Measurements from ENCODE around the gene C19orf73.
"Not testable (repeated sequence)": the region's sequence is repeated elsewhere in the genome, so short reads cannot be mapped to it uniquely, and the experiment has no call there.

C19orf73 gene

GRCh38 chr19:49148784-49149651, 30.1 kb upstream of the C19orf73 start:
- DNase-seq = peak; percentile 82

GRCh38 chr19:49148044-49148682, 29.2 kb upstream of the C19orf73 start:
- no peak for DNase-seq

GRCh38 chr19:49146408-49146770, 27.4 kb upstream of the C19orf73 start:
- not testable (repeated sequence) for DNase-seq

- DNase-seq = peak; percentile 82
These were observed 26.8 kb upstream of the C19orf73 start for GRCh38 chr19:49145573-49146407.

- DNase-seq = peak; percentile 68
These were observed 24.0 kb upstream of the C19orf73 start for GRCh38 chr19:49142866-49143335.

GRCh38 chr19:49141352-49141751, 22.4 kb upstream of the C19orf73 start:
- no peak for DNase-seq

GRCh38 chr19:49140951-49141350, 22.0 kb upstream of the C19orf73 start:
- no peak for DNase-seq

- no peak for DNase-seq
These were observed 17.8 kb upstream of the C19orf73 start for GRCh38 chr19:49136771-49137171.

- no peak for DNase-seq
These were observed 16.7 kb upstream of the C19orf73 start for GRCh38 chr19:49135686-49136085.

GRCh38 chr19:49133621-49134454, 14.9 kb upstream of the C19orf73 start:
- DNase-seq = peak; percentile 55

- DNase-seq = peak; percentile 30
These were observed 14.1 kb upstream of the C19orf73 start for GRCh38 chr19:49132974-49133609.

GRCh38 chr19:49130325-49130724, 11.4 kb upstream of the C19orf73 start:
- DNase-seq = no peak

- DNase-seq = no peak
These were observed 10.3 kb upstream of the C19orf73 start for GRCh38 chr19:49129238-49129583.

- DNase-seq = no peak
These were observed 9.7 kb upstream of the C19orf73 start for GRCh38 chr19:49128545-49129237.

- DNase-seq = peak; percentile 94
These were observed 9.0 kb upstream of the C19orf73 start for GRCh38 chr19:49127674-49128544.

- DNase-seq = not testable (repeated sequence)
These were observed 8.3 kb upstream of the C19orf73 start for GRCh38 chr19:49127225-49127624.

- no peak for DNase-seq
These were observed 7.6 kb upstream of the C19orf73 start for GRCh38 chr19:49126575-49126974.

- DNase-seq = no peak
These were observed 6.2 kb upstream of the C19orf73 start for GRCh38 chr19:49125025-49125731.

- DNase-seq = not testable (repeated sequence)
These were observed 4.3 kb upstream of the C19orf73 start for GRCh38 chr19:49123285-49123684.

GRCh38 chr19:49121841-49122240, 2.9 kb upstream of the C19orf73 start:
- DNase-seq = not testable (repeated sequence)
